ENCODE measurements around the gene CXCL13. TPM values are rescaled to one million over a fixed set of nuclear protein-coding genes. Genes with fewer than 3 reads are reported as not detected.
"Not testable (repeated sequence)": the region's sequence is repeated elsewhere in the genome, so short reads cannot be mapped to it uniquely, and the experiment has no call there.

The CXCL13 gene
- 1.0 TPM for total RNA-seq

GRCh38 chr4:77605210-77605902 is at the start of gene CXCL13:
Gene CXCL13, plus strand, starts transcription at chr4:77605820. Its CDS starts 46 bp downstream, at chr4:77605866.
- Histone ChIP-seq H3K4me1 (ENCODE audit: control insufficient read depth in 3 of 3, insufficient read depth in 3 of 3, low read length in 3 of 3) (no peaks in the 10 kb centered on the region), H3K9me3 (ENCODE audit: control insufficient read depth in 3 of 3, low read length in 3 of 3) (no peaks in the 10 kb centered on the region), H3K27ac (ENCODE audit: low read depth, low read length) (no peak within 1 kb of the TSS), H3K36me3 (ENCODE audit: control insufficient read depth in 3 of 3, insufficient read depth in 3 of 3, low read length in 3 of 3) (no peaks in the 10 kb centered on the region), H3K4me3 (ENCODE audit: low read length in 3 of 3) (no peak within 1 kb of the TSS), H3K9ac (ENCODE audit: low read depth in 1 of 3, low read length in 3 of 3) (no peak within 1 kb of the TSS), H3K27me3 (ENCODE audit: control insufficient read depth in 3 of 3, insufficient read depth in 3 of 3, low read length in 3 of 3) (no peaks in the 10 kb centered on the region)

- Histone ChIP-seq H3K27ac (ENCODE audit: low read depth, low read length) (no peak overlapping the region), H3K4me3 (ENCODE audit: low read length in 3 of 3) (no peak overlapping the region), H3K4me1 (ENCODE audit: control insufficient read depth in 3 of 3, insufficient read depth in 3 of 3, low read length in 3 of 3) (no peaks in the 10 kb centered on the region), H3K9ac (ENCODE audit: low read depth in 1 of 3, low read length in 3 of 3) (no peak overlapping the region), H3K9me3 (ENCODE audit: control insufficient read depth in 3 of 3, low read length in 3 of 3) (peaks cover 0 to 6% (median 3%) of the 10 kb centered on the region in 3 donors), H3K36me3 (ENCODE audit: control insufficient read depth in 3 of 3, insufficient read depth in 3 of 3, low read length in 3 of 3) (no peaks in the 10 kb centered on the region), H3K27me3 (ENCODE audit: control insufficient read depth in 3 of 3, insufficient read depth in 3 of 3, low read length in 3 of 3) (no peaks in the 10 kb centered on the region)
Observed at GRCh38 chr4:77560170-77560569, 45.5 kb upstream of the CXCL13 start.

GRCh38 chr4:77561720-77562119 is 43.9 kb upstream of the CXCL13 start:
- H3K27ac ChIP-seq (ENCODE audit: low read depth, low read length); H3K9me3 ChIP-seq (ENCODE audit: control insufficient read depth in 3 of 3, low read length in 3 of 3); H3K36me3 ChIP-seq (ENCODE audit: control insufficient read depth in 3 of 3, insufficient read depth in 3 of 3, low read length in 3 of 3); H3K9ac ChIP-seq (ENCODE audit: low read depth in 1 of 3, low read length in 3 of 3); H3K4me1 ChIP-seq (ENCODE audit: control insufficient read depth in 3 of 3, insufficient read depth in 3 of 3, low read length in 3 of 3); H3K4me3 ChIP-seq (ENCODE audit: low read length in 3 of 3); H3K27me3 ChIP-seq (ENCODE audit: control insufficient read depth in 3 of 3, insufficient read depth in 3 of 3, low read length in 3 of 3): not testable (repeated sequence)

- no peak overlapping the region for H3K4me3 ChIP-seq (ENCODE audit: low read length in 3 of 3)
- no peak overlapping the region for H3K27ac ChIP-seq (ENCODE audit: low read depth, low read length)
- H3K9me3 ChIP-seq (ENCODE audit: control insufficient read depth in 3 of 3, low read length in 3 of 3), result peaks cover 0 to 3% (median 0%) of the 10 kb centered on the region in 3 donors
- H3K36me3 ChIP-seq (ENCODE audit: control insufficient read depth in 3 of 3, insufficient read depth in 3 of 3, low read length in 3 of 3), result no peaks in the 10 kb centered on the region
- no peaks in the 10 kb centered on the region for H3K4me1 ChIP-seq (ENCODE audit: control insufficient read depth in 3 of 3, insufficient read depth in 3 of 3, low read length in 3 of 3)
- H3K9ac ChIP-seq (ENCODE audit: low read depth in 1 of 3, low read length in 3 of 3), result no peak overlapping the region
- no peaks in the 10 kb centered on the region for H3K27me3 ChIP-seq (ENCODE audit: control insufficient read depth in 3 of 3, insufficient read depth in 3 of 3, low read length in 3 of 3)
Observed at GRCh38 chr4:77564231-77564630, 41.4 kb upstream of the CXCL13 start.

- H3K9me3 ChIP-seq (ENCODE audit: control insufficient read depth in 3 of 3, low read length in 3 of 3), result peaks cover 0 to 5% (median 3%) of the 10 kb centered on the region in 3 donors
- no peaks in the 10 kb centered on the region for H3K4me1 ChIP-seq (ENCODE audit: control insufficient read depth in 3 of 3, insufficient read depth in 3 of 3, low read length in 3 of 3)
- no peak overlapping the region for H3K9ac ChIP-seq (ENCODE audit: low read depth in 1 of 3, low read length in 3 of 3)
- H3K27ac ChIP-seq (ENCODE audit: low read depth, low read length), result no peak overlapping the region
- no peak overlapping the region for H3K4me3 ChIP-seq (ENCODE audit: low read length in 3 of 3)
- no peaks in the 10 kb centered on the region for H3K27me3 ChIP-seq (ENCODE audit: control insufficient read depth in 3 of 3, insufficient read depth in 3 of 3, low read length in 3 of 3)
- H3K36me3 ChIP-seq (ENCODE audit: control insufficient read depth in 3 of 3, insufficient read depth in 3 of 3, low read length in 3 of 3), result no peaks in the 10 kb centered on the region
Observed at GRCh38 chr4:77566148-77566547, 39.5 kb upstream of the CXCL13 start.

- no peaks in the 10 kb centered on the region for H3K27me3 ChIP-seq (ENCODE audit: control insufficient read depth in 3 of 3, insufficient read depth in 3 of 3, low read length in 3 of 3)
- H3K27ac ChIP-seq (ENCODE audit: low read depth, low read length), result no peak overlapping the region
- H3K4me3 ChIP-seq (ENCODE audit: low read length in 3 of 3), result no peak overlapping the region
- no peaks in the 10 kb centered on the region for H3K36me3 ChIP-seq (ENCODE audit: control insufficient read depth in 3 of 3, insufficient read depth in 3 of 3, low read length in 3 of 3)
- no peak overlapping the region for H3K9ac ChIP-seq (ENCODE audit: low read depth in 1 of 3, low read length in 3 of 3)
- peaks cover 0 to 5% (median 0%) of the 10 kb centered on the region in 3 donors for H3K9me3 ChIP-seq (ENCODE audit: control insufficient read depth in 3 of 3, low read length in 3 of 3)
- no peaks in the 10 kb centered on the region for H3K4me1 ChIP-seq (ENCODE audit: control insufficient read depth in 3 of 3, insufficient read depth in 3 of 3, low read length in 3 of 3)
Observed at GRCh38 chr4:77567549-77567948, 38.1 kb upstream of the CXCL13 start.

GRCh38 chr4:77570508-77571214 is 35.0 kb upstream of the CXCL13 start:
- not testable (repeated sequence) for H3K27ac ChIP-seq (ENCODE audit: low read depth, low read length); H3K4me1 ChIP-seq (ENCODE audit: control insufficient read depth in 3 of 3, insufficient read depth in 3 of 3, low read length in 3 of 3); H3K4me3 ChIP-seq (ENCODE audit: low read length in 3 of 3); H3K9ac ChIP-seq (ENCODE audit: low read depth in 1 of 3, low read length in 3 of 3); H3K27me3 ChIP-seq (ENCODE audit: control insufficient read depth in 3 of 3, insufficient read depth in 3 of 3, low read length in 3 of 3); H3K36me3 ChIP-seq (ENCODE audit: control insufficient read depth in 3 of 3, insufficient read depth in 3 of 3, low read length in 3 of 3); H3K9me3 ChIP-seq (ENCODE audit: control insufficient read depth in 3 of 3, low read length in 3 of 3)

GRCh38 chr4:77576351-77576750 is 29.3 kb upstream of the CXCL13 start:
- Histone ChIP-seq H3K4me3 (ENCODE audit: low read length in 3 of 3) (no peak overlapping the region), H3K9me3 (ENCODE audit: control insufficient read depth in 3 of 3, low read length in 3 of 3) (no peaks in the 10 kb centered on the region), H3K36me3 (ENCODE audit: control insufficient read depth in 3 of 3, insufficient read depth in 3 of 3, low read length in 3 of 3) (no peaks in the 10 kb centered on the region)

GRCh38 chr4:77578145-77578544 is 27.5 kb upstream of the CXCL13 start:
- H3K9me3 ChIP-seq (ENCODE audit: control insufficient read depth in 3 of 3, low read length in 3 of 3), result no peaks in the 10 kb centered on the region
- H3K4me1 ChIP-seq (ENCODE audit: control insufficient read depth in 3 of 3, insufficient read depth in 3 of 3, low read length in 3 of 3), result no peaks in the 10 kb centered on the region
- no peaks in the 10 kb centered on the region for H3K27me3 ChIP-seq (ENCODE audit: control insufficient read depth in 3 of 3, insufficient read depth in 3 of 3, low read length in 3 of 3)
- H3K4me3 ChIP-seq (ENCODE audit: low read length in 3 of 3), result no peak overlapping the region
- H3K27ac ChIP-seq (ENCODE audit: low read depth, low read length), result no peak overlapping the region
- no peaks in the 10 kb centered on the region for H3K36me3 ChIP-seq (ENCODE audit: control insufficient read depth in 3 of 3, insufficient read depth in 3 of 3, low read length in 3 of 3)
- H3K9ac ChIP-seq (ENCODE audit: low read depth in 1 of 3, low read length in 3 of 3), result no peak overlapping the region

More at GRCh38 chr4:77576351-77576750, 29.3 kb upstream of the CXCL13 start:
- Histone ChIP-seq H3K4me1 (ENCODE audit: control insufficient read depth in 3 of 3, insufficient read depth in 3 of 3, low read length in 3 of 3) (no peaks in the 10 kb centered on the region), H3K27me3 (ENCODE audit: control insufficient read depth in 3 of 3, insufficient read depth in 3 of 3, low read length in 3 of 3) (no peaks in the 10 kb centered on the region), H3K27ac (ENCODE audit: low read depth, low read length) (no peak overlapping the region), H3K9ac (ENCODE audit: low read depth in 1 of 3, low read length in 3 of 3) (no peak overlapping the region)

- Histone ChIP-seq H3K4me3 (ENCODE audit: low read length in 3 of 3) (no peak overlapping the region), H3K27me3 (ENCODE audit: control insufficient read depth in 3 of 3, insufficient read depth in 3 of 3, low read length in 3 of 3) (no peaks in the 10 kb centered on the region), H3K4me1 (ENCODE audit: control insufficient read depth in 3 of 3, insufficient read depth in 3 of 3, low read length in 3 of 3) (no peaks in the 10 kb centered on the region), H3K9me3 (ENCODE audit: control insufficient read depth in 3 of 3, low read length in 3 of 3) (no peaks in the 10 kb centered on the region), H3K27ac (ENCODE audit: low read depth, low read length) (no peak overlapping the region), H3K9ac (ENCODE audit: low read depth in 1 of 3, low read length in 3 of 3) (no peak overlapping the region), H3K36me3 (ENCODE audit: control insufficient read depth in 3 of 3, insufficient read depth in 3 of 3, low read length in 3 of 3) (no peaks in the 10 kb centered on the region)
Observed at GRCh38 chr4:77579406-77580076, 26.1 kb upstream of the CXCL13 start.

Measured in skeletal muscle tissue (tissue), 4 donors.